ENCODE results near the gene NTM.

Gene NTM

DNA sequence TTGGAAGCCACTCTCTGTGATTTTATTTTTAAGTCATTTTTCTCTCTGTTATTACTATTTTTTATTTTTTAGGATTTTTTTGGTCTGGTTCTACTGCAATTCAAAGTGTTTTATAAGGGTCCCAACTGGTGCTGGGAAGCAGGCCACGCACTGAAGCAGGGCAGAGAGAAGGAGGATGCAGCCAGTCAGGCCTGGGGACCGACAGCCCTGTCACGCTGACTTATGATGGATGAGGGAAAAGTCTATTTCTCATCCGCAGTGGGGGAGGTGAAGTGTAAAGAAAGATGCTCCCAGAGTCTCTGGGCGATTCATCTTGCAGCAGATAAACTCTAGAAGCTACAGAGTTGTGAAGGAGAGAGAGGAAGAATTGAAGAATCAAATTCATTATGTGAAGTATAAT lies 191.6 kb downstream of the NTM start:
- no peak for FAIRE-seq

DNA sequence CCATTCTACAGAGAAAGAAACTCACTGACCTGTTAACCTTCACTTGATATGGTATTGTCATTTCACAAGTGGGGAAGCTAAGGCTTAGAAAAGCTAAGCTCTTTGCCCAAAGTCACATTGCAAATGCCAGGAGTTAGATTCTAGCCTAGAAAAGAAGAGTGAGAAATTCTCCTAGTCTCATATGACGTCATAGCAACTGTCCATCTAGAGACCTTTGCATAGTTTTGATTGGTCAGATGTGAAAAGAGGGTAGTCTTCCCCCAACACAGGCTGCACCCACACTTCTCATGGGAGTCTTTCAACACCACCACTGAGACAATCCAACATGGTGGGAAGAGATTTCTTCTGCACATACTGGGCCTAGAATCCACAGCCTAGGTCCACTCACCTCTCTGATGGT lies 197.9 kb downstream of the NTM start:
- FAIRE-seq, result no peak

DNA sequence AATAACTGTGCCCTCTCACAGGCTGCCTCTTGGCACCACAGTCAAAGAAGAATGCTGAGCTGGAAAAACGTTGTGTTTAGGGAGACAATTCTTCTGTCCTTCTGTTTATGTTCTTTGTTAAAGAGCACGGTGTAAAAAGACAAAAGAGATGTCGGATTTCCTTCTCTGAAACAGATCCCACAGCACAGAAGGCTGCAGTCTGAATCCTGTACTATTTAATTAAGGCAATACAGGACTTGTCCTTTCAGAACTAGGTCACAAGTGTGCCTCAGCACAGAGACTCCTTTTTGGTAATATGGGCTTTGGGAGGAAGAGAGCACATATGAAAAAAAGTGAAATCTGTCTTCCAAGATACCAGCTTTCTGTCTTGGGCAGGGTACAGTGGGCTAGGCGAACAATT lies 201.2 kb downstream of the NTM start:
- no peak for FAIRE-seq

DNA sequence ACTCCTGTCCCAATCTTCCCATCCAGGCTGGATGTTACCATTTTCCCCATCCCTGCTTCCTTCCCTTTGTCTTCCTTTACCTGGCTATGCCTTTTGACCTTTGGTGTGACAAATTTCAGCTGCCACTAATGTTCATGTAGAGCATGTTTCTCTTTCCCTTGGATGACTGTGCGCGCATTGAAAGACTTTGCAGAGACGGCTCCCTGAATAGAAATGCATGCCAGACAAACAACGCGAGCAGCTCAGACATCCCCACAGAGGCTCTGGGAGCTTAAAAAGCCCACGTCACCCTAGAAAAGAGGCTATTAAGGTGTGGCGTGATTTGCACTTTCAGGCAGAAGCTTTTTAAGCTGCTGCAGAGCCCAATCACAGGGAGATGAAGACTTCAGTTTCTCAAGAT lies 202.0 kb downstream of the NTM start:
- no peak for FAIRE-seq

DNA sequence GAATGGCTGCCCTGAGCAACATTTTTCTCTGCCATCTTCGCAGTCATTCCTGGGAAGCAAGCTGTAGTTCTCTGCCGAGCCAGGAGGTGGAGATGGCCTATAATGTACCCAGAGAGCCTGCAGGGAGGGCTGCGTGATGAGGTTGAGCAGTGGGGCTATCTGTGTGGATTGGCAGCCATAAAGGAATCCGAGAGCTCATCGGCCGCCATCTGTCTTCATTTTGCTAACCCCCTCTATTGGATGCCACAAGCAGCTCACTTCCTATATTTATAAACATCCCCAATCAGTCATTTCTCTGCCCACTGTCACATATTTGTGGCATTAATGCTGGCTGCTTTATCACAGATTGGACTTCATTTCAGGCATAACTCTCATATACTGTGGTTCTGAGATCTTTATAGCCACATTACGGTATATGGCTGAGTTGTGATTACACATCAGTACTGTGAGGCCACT lies 209.5 kb downstream of the NTM start:
- FAIRE-seq, result no peak

DNA sequence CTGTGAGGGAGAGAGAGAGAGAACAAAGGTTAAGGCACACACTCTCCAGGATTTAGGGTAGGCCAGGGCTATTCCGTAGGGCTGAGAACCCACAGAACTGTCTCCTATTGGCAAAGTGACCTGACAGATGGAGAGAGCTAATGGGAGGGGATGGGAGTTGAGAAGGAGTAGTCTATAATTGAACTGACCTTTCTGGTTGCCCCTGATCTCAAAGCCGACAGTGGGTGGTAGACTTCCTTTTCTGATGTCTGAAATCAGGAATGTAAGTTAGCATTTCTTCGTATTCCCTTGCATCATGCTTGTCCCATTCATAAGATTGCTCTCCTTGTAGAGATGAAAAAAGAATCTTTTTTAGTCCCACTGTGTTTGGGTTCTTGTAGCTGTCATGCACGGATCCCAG lies 210.1 kb downstream of the NTM start:
- no peak for FAIRE-seq

DNA sequence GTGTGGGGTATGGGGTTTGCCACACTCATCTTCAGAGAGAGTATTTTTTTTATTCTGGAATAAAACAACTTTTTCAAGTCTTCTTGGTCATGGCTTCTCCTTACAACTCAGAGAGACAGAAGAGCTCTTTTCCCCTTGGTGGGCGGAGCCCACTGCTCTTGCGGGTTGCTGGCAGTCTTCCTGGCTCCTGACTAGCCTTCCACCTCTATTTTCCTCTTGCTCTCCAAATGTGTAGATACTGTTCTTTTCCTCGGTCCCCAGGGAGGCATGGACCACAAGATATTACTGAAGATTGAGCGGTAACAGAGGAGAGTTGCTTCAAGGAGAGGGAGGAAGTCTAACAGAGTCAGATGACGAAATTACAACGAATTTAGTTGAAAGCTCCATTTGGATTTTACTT lies 210.6 kb downstream of the NTM start:
- FAIRE-seq, result no peak

DNA sequence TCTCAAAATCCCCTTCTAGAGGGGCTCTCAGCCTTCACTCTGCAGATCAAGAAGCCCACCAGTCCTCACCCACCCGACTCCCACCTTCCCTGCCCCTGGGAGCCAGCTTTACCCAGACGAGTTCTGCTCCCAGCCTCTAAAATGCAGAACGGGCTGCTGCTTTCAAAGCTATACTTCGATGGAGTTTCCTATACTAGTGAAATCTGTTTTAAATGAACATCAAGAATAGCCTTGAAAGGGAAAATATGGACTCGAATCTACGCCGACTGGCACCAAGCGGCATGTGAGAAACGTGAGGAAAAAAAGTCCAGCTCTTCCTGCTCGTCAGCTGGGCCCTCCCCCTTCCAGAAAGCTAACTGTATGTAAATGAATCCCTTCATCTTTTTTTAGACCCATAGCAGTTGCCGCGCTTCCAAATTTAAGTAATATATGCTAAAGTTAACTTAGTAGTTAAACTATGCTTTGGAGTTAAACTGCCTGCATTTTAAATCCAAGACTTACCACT lies 211.7 kb downstream of the NTM start:
- FAIRE-seq, result no peak

DNA sequence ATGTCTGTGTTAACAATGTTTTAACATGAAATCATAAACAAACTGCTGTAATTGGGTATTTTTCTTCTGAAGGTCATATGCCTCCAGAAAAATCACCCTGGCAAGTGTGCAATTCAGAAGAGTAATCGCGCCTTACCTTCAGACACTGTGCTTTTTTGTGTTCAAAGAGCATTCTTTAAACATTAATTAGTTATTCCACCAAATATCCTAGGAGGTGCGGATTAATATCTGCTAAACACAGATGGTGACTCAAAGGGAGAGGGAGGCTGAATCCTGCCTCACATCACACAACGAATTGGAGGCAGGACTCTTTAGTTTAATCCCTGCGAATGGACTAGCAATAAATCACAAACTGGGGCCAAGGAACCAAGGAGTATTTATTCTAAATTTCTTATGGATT lies 213.0 kb downstream of the NTM start:
- FAIRE-seq, result no peak

DNA sequence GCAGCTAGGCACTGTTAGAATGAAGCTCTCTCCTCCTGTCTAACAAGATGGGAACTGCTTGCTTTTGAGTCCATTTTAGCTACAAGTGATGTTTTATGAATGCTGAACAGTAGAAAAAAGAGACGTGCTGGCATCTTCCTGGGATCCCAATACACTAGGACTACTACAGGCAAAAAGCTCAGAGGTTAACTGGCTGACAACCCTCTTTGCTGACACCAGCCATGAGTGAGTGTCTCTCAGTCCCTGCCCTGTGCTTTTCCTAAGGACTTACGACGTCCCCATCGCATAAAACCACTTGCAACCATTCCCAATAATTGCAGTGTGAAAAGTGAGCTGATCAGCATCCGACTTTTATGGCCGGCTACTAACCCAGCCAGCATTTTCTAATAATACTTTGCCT lies 213.5 kb downstream of the NTM start:
- no peak for FAIRE-seq

DNA sequence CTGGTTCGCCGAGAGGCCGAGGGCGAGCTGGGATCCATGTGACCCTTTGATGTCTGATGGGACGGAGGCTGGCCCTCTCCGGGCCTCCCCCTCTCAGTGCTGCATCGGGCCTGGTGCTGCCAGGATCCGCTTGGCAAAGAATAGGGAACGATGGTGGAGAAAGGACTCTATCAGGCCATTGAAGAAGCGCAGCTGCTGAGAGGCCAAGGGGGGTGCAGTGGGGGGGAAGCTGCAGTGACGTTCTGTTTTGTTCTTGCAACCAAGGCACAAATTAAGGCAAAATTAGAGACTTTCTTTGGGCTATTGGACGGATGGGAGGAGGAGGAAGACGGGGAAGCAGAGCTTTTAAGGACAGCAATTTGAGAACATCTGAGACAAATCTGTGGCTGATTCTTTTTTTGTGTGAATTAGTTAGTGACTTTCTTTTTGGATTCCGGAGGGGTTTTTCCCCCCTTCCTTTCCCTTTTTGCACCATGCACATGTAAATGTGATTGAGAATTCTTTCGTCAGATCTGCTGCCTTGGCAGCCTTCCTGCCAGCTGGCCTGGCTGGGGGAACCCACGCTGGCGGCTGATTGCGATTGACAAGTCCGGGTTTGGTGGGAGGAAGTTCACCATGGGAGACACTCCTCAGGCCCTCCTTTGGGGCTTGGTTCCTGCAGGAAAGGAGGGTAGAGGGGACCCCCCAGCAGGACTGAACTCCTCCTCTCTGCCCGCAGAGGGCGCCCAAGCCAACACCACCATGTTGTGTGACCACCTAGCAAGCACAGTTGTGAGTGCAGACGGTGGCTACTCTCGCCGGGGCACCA lies 214.6 kb downstream of the NTM start:
- no peak for FAIRE-seq

DNA sequence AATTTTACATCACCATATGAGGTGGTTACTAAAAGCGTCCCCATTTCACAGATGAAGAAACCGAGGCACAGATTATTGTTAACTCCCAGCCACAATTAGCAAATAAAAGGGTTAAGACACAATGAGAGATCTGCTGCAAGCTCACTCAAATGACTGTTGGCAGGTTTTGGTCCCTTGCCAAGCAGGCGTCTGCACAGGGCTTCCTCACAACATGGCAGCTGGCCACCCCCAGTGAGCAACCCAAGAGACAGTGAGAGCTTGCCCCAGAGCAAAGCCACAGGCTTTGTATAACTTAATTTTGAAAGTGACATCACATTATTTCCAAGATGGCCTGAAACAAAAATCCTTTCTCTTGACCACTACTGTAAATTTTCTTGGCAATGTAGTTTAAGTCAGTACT lies 217.6 kb downstream of the NTM start:
- no peak for FAIRE-seq

DNA sequence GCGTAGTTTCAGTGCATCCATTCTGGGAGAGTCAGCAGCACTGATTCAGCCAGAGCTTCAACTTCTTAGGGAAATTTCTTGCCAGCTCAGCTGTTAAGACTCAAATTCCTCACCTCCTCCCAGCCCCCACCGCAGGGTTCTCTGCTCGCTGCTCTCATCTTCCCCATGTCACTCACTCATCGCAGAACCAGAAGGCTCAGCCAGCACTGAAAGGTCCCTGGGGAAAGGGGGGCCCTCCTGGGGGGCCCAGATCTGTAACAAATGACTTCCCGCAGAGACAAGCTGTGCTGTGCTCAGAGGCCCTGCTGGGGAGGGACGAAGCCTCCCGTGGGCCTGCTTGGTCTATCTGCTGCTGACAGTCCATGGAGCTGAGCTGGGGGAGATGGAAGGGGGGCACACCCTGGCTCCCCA lies 220.6 kb downstream of the NTM start:
- no peak for FAIRE-seq

DNA sequence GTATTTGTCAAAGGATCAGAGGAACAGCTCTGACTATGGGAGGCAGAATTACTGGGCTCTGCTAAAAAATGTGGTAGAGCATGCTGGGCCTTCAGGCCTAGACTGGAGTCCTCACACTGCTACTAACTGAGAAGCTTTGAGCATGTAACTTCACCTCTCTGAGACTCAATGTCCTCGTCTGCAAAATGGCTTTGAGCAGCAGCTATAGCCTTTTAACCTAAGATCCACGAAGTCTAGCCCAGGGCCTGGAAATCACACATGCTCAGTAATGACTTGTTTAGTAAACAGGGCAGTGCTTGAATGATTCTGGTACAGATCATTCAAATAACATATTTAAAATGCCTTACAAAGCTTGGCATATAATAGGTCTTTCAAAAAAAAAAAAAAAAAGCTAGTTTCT lies 221.7 kb downstream of the NTM start:
- FAIRE-seq, result no peak

DNA sequence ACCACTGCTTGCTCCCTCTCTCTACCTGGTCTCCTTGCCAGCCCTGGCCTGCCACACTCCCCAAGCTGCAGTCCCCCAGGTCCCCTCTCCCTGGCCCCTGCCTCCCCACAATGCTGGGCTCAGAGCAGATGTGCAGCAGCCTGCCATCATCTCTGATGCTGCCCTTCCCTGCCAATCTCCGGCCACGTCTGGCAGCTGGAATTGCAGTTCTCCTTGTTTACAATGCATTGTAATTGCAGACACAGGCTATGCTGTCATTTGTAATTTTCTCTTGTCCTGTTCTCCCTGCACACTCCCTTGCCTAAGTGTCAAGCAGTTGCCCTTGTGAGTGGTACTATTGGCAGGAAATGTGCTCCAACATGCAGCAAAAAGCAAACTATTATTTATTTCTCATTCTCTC lies 222.3 kb downstream of the NTM start:
- FAIRE-seq, result no peak

DNA sequence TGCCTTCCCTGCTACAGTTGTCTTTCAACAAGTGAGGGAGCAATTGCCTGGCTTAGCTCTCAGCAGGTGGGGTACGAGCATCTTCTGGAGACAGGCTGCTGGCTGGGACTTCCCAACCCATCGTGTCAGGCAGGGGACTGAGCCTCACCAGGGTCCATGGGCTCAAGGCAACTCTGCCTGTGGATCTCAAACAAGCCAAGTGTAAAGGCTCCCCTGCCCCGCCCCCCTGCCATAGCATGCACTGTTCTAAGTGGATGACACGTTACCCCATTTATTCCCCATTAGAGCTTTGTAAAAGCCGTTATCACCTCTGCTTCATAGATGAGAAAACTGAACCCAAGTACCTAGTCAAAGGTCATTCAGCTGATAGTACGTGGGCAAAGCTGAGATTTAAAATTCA lies 222.9 kb downstream of the NTM start:
- FAIRE-seq, result no peak

DNA sequence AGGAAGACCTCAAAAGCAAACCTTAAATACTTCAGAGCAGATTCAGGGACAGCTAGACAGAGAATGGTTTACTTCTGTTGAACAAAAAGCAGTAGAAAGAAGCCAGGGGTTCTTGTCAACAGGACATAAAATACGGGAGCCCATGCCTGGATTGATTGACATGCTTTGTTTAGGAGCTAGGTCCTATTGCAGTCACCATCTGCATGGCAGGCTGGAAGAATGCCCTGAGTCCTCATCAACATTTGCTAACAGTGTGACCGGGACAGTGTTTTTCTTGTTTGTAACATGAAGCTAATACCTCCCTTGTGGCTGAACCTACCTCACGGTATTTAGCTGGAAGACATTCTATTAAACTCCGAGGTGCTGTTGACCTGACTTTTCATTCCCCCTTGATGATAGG lies 225.4 kb downstream of the NTM start:
- no peak for FAIRE-seq

DNA sequence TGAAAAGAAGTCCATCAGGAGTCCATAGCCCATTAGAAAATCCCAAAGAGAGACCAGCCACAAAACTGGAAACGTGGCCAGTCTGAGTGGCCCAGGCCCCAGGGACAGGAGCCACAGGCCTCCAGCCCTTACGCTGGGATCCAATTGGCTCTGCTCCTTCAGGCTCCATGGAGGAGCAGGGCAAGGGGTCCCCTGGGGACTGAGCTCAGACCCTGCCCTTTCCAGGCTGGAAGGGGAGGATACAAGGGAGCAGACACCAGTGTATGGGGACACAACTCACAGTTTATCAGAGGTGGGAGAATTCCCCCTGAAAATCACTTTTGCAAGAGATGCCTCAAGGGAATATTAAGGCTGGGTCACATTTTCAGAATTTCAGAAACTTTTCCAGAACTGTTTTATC lies 227.5 kb downstream of the NTM start:
- no peak for FAIRE-seq

DNA sequence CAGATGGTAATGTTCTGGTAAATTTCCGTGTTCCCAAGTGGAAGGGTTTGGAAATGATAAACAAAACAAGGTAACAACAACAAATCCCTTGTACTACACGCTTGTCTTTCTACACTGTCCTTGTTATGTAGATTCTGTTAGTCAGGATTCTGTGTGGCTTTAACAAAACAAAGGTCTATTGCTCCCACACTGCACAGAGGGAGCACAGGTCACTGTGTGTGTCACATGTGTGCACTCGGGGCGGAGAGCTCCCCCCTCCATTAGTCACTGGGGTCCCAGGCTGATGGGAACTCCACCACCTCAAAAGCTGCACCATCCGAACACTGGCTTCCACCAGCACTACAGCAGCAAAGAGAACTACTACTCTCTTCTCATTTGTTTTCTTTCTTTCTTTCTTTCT lies 227.9 kb downstream of the NTM start:
- FAIRE-seq, result no peak

DNA sequence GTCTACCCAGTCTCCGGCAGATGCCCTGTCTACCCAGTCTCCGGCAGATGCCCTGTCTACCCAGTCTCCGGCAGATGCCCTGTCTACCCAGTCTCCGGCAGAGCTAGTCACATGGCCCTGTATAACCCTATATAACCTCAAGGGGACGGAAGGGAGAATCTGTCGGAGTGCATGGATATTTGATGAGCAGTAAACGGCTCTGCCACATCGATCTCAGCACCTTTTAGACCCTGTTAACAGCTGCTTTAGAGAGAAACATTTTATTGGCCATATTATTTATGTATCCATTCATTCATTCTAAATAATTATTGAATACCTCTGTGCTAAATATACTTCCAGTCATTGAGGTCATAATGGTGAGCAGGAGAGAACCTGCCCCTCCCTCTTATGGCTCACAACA lies 228.9 kb downstream of the NTM start:
- no peak for FAIRE-seq

DNA sequence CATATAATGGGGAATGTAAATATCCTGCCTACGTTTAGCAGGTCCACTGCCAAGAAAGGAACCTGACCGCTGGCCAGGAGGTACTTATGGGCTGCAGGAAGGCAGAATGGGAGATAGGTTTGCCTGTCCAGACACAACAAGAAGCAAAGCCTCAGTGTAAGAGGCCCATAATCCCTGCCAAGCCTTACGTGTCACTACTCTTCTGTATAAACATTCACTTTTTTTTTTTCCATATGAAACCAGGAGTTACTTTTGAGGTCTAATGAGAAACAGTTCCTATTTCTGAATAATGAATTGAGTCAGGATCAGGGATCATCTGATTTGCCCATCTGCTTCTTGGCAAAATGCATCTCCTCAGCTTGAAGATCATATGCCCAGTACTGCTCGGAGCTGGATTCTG lies 230.2 kb downstream of the NTM start:
- no peak for FAIRE-seq

DNA sequence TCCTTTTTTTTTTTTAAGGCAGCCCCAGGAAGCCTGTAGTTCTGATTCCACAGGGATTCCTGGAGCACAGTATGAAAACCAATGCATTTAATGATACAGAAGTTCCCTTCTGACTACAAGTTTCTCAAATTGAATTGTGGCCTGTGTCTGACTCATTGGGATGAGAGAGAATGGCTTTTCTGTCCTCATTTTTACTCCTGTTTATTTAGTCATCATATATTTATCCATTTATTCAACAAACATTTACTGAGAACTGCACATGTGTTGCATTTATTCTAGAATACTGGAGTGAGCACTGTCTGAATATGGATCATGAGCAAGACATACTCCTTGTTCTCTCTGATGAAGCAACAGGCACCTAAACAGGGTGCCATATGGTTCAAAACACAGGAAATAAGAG lies 231.2 kb downstream of the NTM start:
- FAIRE-seq, result no peak

DNA sequence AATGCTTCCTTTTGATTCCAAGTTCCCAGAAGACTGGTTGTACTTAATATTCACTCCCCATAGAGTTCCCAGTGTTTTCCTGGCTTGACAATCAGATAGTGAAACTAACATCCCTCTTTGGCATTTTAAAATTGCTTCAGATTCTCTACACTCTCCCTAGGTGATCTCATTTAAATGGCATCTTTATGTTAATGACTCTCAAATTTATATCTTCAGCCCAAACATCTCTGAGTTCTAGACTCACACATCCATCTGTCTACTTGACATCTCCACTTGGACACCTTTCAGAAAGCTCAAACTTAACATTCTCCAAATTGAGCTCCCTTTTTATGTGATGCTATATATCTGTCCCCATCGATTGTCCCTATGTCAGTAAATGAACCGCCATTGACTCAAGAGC lies 232.0 kb downstream of the NTM start:
- FAIRE-seq, result no peak

DNA sequence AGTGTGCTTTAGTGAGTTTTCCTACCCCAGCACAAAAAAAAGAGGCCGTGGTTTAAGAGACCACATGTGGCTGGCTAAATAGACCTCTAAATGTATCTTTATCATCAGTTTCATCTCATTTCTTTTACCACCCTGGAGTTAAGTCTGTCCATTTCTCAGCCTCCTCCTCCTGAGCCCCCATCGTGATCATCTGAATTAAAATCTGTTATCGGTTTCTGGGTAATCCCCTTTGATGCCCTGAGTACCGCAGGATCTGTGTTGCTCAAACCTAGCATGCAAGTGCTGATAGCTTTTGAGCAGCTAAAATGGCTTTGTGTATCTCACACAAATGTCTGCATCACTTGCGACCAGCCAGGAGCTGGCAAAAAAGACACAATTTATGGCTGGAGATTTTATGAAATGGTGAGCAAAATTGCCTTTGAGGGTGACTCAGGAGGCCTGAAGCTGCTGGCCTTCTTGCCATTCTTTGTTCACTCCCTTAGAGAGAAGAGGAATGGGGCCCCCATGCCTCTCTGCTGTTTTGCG lies 236.5 kb downstream of the NTM start:
- no peak for FAIRE-seq

DNA sequence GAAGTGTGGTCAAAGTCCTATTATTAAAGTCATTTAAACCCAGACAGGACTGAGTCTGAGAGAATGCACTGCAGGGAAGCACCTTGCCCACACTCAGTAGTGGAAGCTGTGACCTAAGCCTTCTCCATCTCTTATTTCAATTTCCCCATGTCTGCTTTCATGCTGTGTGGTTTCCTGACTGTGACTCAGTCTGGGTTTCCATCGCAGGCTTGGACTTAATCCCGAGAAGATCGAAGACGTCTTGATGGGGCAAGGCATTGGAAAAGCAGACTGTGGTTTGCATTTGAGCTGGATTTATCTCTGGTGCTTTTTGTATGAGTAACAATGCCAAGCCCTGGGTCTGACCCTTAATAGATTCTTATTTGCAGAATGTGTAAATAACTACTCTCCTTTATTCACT lies 238.9 kb downstream of the NTM start:
- FAIRE-seq, result no peak
